HG02571 (cell line): Measurements from ENCODE around the gene ZNF326.

Source experiments
- ATAC-seq: cut with Tn5 transposase; IDR thresholded peaks from one replicate; pipeline ENCODE4 v1.9.1; 2021; ENCODE audit warnings: mild to moderate bottlenecking, moderate library complexity; ENCODE audit not compliant: unreplicated experiment

Gene ZNF326

DNA sequence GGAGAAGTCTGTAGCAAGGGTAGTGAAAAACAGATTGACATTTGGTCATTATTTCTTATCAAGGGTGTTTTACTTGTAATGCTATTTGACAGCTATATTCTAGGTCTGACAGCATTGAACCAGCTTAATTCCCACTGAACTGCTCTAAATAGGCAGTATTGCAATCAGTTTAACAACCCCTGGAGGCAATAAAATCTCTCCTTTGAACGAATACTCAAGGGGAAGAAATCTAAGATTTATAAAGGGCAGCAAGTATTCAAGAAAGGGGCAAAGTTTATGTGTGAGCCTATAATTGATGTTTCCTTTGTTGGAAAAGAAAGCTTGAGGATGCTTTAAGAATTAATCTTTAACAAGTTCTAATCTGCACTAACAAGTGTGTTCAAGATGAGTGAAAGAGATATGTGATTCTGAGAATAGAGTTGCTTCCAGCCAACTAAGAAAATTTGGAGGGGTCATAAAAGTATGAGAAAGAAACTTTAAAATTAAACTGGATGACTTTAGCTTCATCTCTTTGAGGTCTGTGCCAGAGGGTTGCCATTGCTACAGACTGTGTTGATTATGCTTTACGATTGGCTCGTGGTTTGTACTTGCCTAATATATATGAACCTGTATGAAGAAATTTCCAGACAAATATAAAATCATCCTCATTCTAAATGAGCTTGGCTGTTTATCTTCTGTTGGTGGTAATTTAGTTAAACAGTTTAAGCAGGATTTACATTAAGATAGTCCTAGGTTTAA lies 72.5 kb downstream of the ZNF326 start:
- ATAC-seq = no peak

DNA sequence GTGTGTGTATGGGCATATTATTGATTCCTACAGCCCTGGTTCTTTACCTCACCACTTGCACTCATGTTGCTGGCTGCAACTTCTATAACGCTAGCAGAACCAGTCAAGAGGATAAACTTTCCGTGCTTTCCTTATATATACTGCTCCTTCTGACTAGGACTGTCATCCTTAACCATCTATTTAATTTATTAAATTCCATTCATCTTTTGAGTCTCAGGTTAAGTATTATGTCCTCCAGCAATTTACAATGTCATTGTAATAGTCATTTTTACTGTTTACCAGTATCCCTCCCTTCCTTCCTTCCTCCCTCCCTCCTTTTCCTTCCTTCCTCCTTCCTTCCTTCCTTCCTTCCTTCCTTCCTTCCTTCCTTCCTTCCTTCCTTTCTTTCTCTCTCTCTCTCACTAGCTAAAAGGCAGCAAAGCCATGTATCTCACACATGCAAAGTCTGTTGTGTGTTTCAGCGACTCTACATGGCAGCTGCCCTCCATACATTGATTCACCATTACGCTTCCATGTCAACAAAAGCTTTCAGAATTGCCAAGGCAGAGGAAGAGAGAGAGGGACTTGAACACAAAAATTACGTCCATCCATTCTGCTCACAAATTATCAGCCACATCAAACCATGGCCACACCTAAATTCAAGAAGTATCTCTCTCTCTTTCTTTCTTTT lies 73.8 kb downstream of the ZNF326 start:
- ATAC-seq = no peak

DNA sequence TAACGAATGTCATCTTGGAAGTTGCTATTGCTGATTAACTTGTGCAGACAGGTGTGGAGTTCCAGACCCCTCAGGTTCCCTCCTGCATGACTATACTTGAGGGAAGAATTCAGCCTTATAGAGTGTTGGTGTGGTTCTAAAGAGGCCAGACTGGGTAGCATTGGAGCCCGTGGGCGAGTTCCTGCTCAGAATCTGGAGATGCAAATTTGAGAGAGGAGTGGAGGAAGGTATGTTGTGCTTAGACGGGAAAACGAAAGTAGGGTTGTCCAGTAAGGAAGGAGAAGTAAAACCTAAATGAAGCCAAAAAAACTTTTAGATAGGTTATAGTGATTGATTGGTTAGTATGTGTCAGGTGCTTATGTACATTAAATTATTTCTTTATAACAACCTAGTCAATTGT lies 79.2 kb downstream of the ZNF326 start:
- no peak for ATAC-seq

DNA sequence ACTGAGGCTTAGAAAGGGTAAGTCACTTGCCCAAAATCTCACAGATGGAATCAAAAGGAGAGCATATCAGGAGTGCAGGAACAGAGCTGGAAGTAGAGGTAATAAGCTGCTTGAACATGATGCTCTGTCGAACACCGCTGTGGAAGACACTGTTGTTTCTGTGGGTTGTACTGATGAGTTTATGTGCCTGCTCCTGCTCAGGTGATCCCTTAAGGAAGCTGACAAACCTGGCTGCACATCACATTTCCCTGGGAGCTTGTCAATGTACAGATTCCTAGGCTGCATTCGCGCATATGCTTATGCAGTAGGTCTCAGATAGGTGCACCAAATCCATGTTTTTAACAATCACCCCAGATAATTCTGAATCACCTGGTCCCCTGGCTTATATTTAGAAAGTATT lies 79.7 kb downstream of the ZNF326 start:
- no peak for ATAC-seq

DNA sequence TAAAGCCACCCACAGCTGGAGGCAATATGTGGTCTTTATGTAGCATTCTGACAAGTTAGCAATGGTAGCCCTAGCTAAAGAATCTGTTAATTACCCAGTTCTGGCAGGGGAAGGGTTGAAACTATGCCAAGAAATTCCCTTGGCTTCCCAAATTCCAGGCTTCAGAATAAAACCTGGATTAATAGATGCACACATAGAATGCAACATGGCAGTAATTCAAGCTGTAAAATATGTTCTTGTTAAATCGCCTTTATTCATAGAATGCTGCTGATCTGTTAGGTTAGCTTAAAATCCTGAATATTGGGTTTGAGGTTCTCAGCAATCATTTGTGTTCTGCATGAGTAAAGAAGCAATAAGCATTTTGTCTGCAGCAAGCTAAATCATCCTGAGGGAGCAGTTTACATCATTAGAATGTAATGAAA lies 80.1 kb downstream of the ZNF326 start:
- no peak for ATAC-seq

- ATAC-seq = no peak
Measured at GRCh38 chr1:90083995-90084394, 89.1 kb downstream of the ZNF326 start.
